Vagina (tissue), 2 donors: ENCODE data around the gene CCDC148.
A peak's percentile ranks its signal among the peaks of the same experiment; 100 is the strongest.

Experiments used
- CTCF ChIP-seq, 3 experiments: fragments of 450-650 bp in 2 of 3; fragments of 200-600 bp in 1 of 3; sonication (generic) in 1 of 3; IDR thresholded peaks; one replicate each; pipeline ENCODE4 v1.5.1; 2017 to 2019; ENCODE audit warnings: antibody characterized with exemption in 3 of 3, mild to moderate bottlenecking in 2 of 3, moderate library complexity in 2 of 3
- POLR2AphosphoS5 ChIP-seq, 2 donors: sonication (generic); formaldehyde crosslinking; IDR thresholded peaks; one replicate each; pipeline ENCODE4 v1.9.0; 2017; ENCODE audit warnings: antibody characterized with exemption in 2 of 2, mild to moderate bottlenecking in 2 of 2, low read depth in 1 of 2; ENCODE audit not compliant: insufficient read depth in 1 of 2

- TF ChIP-seq CTCF (IDR thresholded peaks at IDR 0.05): peak in 1 of 3 experiments; percentile 9
- no peak for TF ChIP-seq POLR2AphosphoS5 (IDR thresholded peaks at IDR 0.05; ENCODE audit: insufficient read depth in 1 of 2, low read depth in 1 of 2)
Measured at GRCh38 chr2:158464426-158465281, 8.1 kb upstream of the CCDC148 start.
